Activated T-cell treated with anti-CD3 and anti-CD28 coated beads for 48 hours (primary cell): ENCODE measurements around the gene TANGO6.

Experiments used
- DNase-seq: peaks from one replicate; pipeline ENCODE4 v3.0.0-alpha.2; 2020; ENCODE audit warnings: low read depth

The TANGO6 gene

DNA sequence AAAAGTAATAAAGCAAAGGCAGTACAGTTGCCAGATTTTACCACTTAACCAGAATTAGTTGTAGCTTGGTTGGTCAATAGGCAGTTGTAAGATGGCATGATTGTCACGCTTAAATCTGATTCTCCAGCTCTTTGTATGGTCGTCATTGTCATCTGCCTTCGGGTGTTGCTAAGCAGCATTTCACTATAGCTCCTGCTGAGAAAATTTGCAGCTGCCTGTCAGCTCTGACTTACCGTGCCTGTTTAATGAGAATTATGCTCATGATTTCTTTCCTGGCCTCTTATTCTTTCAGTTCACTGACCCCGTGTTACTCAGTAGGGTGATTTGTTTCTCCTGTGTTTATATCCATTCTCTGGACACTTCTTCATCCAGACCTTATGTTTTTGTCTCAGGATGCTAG lies 66.7 kb downstream of the TANGO6 start:
- DNase-seq = no peak

- DNase-seq = no peak
Measured at GRCh38 chr16:68915589-68915988, 72.3 kb downstream of the TANGO6 start.

DNA sequence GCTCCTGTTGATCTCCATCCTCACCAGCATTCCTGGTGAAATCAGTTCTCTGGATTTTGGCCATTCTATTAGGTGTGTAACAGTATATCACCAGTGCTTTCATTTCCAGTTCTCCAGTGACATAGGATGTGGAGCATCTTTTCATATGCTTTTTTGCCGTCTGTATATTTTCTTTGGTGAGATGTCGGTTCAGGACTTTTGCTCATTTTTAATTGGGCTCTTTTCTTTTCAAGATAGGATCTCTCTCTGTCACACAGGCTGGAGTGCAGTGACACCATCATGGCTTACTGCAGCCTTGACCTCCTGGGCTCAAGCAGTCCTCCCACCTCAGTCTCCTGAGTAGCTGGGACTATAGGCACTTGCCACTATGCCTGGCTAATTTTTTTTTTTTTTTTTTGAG lies 74.2 kb downstream of the TANGO6 start:
- DNase-seq = no peak

DNA sequence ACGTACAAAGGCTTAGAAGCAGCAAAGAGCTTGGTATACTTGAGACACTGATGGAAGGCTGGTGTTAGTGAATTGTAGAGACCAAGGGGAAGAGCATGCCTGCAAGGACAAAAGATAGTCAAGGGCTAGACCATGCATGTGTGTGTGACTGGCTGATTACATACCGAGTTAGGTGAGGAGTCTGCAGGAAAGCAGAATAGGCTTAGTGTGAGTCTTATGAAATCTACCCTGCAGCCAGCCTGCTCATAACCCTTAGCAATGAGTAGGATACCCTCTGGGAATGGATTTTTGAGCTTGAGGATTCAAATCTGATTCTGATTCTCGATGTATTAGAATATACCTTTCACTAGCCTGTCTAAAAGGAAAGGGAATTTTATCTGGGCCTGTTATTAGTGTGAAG lies 77.0 kb downstream of the TANGO6 start:
- no peak for DNase-seq

DNA sequence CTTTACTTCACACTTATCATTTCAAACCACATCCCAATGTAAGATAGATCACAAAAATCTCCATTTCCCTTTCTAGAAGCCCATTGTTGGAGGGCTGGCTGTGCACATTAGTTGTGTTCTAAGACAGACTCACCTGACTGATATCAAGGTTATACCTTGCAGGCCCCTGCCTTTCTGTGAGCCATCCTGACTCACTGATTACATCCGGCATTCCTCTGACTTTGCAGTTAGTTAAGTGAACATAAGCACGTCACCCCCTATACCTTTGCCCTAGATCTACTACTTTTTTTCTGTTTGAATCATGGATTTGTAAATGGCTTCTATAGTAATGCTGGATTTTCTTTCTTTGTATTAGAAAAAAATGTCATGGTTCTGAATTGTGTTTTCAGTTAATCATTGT lies 78.3 kb downstream of the TANGO6 start:
- DNase-seq = no peak

DNA sequence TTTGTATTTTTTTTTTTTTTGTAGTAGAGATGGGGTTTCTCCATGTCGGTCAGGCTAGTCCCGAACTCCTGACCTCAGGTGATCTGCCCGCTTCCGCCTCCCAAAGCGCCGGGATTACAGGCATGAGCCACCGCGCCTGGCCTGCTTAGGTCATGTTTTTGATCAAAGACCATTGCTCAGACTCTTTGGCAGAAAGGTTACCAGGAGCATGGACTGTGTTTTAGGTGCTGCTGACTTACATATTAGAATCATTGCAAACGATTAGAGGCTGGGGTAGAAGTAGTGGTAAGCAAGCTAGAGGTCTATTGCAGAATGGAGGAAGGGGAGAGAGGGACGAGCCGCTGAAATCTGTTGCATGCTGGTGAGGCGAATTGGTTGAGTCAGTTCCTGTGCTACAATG lies 79.8 kb downstream of the TANGO6 start:
- no peak for DNase-seq

- DNase-seq = no peak
Measured at GRCh38 chr16:68927018-68927417, 83.7 kb downstream of the TANGO6 start.

DNA sequence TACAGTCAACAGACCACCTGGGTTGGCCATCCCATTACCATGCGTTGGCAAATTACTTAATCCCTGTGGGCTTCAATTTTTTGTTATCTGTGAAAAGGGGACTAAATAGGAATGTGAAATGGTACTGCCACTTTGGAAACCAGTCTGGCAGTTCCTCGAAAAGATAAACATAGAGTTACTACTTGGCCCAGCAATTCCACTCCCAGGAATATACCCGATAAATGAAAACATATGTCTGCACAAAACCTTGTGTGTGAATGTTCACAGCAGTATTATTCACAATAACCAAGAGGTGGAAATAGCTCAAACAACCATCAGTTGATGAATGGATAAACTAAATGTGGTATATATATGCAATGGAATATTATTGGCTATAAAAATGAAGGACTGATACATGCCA lies 87.9 kb downstream of the TANGO6 start:
- no peak for DNase-seq

- DNase-seq = no peak
Measured at GRCh38 chr16:68934402-68934801, 91.1 kb downstream of the TANGO6 start.

DNA sequence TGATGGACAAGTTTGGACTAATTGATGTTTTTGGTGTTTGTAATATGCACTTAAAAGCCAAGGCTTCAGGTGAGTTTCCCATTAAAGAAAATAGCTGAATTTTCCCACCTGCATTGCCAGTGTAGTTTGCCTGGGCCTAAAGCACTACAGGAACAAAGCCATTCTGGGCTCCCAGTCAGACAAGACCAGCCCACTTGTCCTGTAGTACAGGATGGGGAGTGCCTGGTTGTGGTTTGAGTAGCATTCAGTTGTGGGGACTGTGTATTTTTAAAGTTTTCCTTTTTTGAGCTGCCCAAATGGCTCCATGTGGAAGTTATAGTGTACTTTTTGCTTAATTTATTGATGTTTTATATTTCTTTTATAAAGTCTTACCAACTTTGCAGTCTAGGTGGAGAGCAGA lies 91.7 kb downstream of the TANGO6 start:
- no peak for DNase-seq

DNA sequence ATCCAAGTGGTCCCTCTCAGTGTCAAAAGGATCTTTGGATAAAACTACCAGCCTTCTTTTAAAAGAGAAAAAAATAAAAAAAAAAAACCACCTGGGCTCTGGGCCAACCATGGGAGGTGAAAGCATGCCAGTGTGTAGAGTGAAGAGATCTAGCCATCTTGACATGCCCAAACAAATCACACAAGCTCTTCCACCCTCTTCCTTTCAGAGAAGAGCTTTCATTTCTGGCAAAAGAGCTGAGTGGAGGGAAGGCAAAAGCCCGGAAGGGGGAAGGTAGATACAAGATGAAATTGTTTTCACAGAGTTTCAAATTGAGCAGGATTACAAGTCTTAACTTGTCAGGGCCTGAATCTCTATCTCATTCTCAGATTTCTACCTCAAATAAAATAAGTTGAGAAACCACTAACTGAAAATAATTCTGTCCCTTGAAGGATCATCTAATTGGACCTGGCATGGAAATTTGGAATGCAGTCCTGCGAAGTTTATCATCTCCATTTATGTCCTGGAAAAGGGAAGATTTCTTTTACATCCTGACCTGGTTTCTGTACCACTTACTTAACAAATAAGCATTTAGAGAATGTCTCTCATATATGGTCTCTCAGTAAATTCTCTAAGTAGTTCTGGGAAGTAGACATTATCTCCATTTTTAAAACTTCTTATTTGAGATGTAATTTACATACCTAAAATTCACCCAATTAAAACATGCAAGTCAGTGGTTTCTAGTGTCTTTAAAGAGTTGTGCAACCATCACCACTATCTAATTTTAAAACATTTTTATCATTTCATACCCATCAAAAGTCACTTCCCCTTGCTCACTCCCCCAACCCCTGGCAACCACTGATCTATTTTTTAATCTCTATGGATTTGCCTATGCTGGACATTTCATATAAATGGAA lies 93.7 kb downstream of the TANGO6 start:
- DNase-seq = no peak

DNA sequence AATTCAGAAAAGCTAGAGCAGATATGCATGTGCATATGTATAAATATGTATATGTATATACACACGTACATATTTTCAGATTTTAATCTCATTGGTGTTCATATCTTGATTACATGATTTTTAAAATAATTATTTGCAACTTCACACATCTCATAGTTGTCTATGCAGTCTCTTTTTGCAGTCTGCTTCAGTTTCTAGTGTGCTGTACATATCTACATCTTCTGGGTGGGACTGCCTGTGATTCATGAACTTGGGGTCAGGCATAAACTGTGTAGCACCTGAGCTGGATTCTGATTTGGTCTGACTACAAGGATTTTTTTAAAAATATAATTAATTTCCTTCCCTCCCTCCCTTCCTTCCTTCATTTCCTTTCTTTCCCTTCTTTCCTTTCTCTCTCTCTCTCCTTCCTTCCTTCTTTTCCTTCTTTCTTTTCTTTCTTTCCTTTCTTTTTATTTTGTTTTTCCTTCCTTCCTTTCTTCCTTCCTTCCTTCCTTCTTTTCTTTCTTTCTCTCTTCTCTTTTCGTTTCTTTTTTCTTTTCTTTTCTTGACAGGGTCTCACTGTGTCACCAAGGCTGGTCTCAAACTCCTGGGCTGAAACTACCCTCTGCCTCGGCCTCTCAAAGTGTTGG lies 96.5 kb downstream of the TANGO6 start:
- no peak for DNase-seq

- DNase-seq = no peak
Measured at GRCh38 chr16:68940816-68941215, 97.5 kb downstream of the TANGO6 start.

- DNase-seq = no peak
Measured at GRCh38 chr16:68943961-68944360, 100.6 kb downstream of the TANGO6 start.

GRCh38 chr16:68948230-68948910 lies 105.0 kb downstream of the TANGO6 start:
- no peak for DNase-seq

DNA sequence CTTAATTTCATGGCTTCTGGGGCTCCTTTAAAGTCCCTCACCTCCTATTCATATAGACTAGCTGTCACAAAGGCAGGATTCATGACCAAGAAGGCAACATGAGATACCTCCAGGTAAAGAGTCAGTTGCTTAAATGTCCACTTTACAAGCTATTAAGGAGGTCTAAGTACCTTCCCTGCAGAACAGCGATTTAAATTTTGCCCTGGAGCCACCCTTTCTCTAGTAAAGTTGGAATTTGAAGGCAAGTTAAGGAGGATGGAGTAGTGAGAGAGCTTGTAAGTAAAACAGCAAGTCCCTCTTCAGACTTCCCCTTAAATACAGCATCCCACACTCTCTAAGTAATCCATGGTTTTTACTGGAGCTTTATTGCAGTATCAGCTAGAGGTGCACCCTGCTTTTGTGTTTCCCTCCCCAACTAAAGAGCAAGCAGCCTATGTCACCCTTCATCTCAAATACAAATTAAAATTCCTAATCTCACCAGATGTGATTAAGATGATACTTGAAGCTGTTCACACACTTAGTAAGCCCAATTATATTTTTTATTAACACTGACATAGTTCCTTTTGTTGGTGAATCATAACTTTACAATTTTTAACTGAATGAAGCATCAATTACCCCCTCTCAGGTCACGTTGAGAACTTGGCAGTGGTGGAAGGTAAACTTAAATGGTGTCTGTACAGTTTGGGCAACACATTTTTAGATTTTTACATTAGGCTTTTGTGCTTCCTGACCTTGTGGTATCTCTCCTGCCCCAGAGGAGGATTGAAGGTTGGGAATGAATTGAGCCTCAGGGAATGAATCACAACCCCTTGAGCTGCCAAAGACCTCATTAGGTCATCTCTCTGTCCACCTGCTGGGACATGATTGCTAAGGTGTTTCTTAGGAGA lies 108.9 kb downstream of the TANGO6 start:
- DNase-seq = no peak

GRCh38 chr16:68954911-68955635 lies 111.7 kb downstream of the TANGO6 start:
- no peak for DNase-seq

- DNase-seq = no peak
Measured at GRCh38 chr16:68960910-68961309, 117.6 kb downstream of the TANGO6 start.

GRCh38 chr16:68961778-68962402 lies 118.6 kb downstream of the TANGO6 start:
- DNase-seq = no peak

DNA sequence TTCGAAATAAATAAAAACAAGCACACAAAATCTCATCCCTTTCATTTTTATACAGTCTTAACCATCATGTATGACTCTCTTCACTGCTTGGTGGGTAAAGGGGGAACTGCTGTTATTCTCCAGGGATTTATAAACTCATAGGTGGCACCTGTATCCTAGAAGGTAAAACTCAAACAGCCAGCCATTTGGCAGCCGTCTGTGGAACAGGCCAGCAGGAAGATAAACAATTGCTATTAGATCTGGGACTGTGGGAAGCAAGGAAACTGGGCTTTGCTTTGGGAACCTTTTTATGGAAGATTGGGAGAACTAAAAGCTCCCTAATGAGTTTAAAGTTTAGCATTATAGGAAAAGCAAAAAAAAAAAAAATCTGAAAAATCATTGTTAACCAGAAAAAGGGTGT lies 126.0 kb downstream of the TANGO6 start:
- no peak for DNase-seq

- no peak for DNase-seq
Measured at GRCh38 chr16:68972013-68972412, 128.7 kb downstream of the TANGO6 start.
